GM21390 (cell line): ENCODE results near the gene NIT1.
"Not testable (repeated sequence)": the region's sequence is repeated elsewhere in the genome, so short reads cannot be mapped to it uniquely, and the experiment has no call there.

Source experiments
- ATAC-seq: cut with Tn5 transposase; IDR thresholded peaks from one replicate; pipeline ENCODE4 v1.9.1; 2021; ENCODE audit not compliant: unreplicated experiment

NIT1 gene

GRCh38 chr1:161111527-161111926 lies 6.4 kb upstream of the NIT1 start:
- no peak for ATAC-seq

GRCh38 chr1:161113915-161114314 lies 4.0 kb upstream of the NIT1 start:
- ATAC-seq: no peak

GRCh38 chr1:161114556-161114955 lies 3.3 kb upstream of the NIT1 start:
- no peak for ATAC-seq

GRCh38 chr1:161115132-161115711 lies 2.7 kb upstream of the NIT1 start:
- ATAC-seq: no peak

- not testable (repeated sequence) for ATAC-seq
Observed at GRCh38 chr1:161115961-161116360, 1.9 kb upstream of the NIT1 start.

- peak; percentile 46 for ATAC-seq
Observed at GRCh38 chr1:161119092-161119903, 1.4 kb downstream of the NIT1 start.

GRCh38 chr1:161121042-161121650 lies 3.2 kb downstream of the NIT1 start:
- no peak for ATAC-seq

- no peak for ATAC-seq
Observed at GRCh38 chr1:161121834-161122233, 3.9 kb downstream of the NIT1 start.

GRCh38 chr1:161122967-161123366 lies 5.1 kb downstream of the NIT1 start:
- ATAC-seq: no peak

- ATAC-seq: no peak
Observed at GRCh38 chr1:161127649-161128048, 9.7 kb downstream of the NIT1 start.

- no peak for ATAC-seq
Observed at GRCh38 chr1:161128591-161129420, 10.9 kb downstream of the NIT1 start.

GRCh38 chr1:161130266-161130665 lies 12.4 kb downstream of the NIT1 start:
- ATAC-seq: no peak

GRCh38 chr1:161131523-161132409 lies 13.9 kb downstream of the NIT1 start:
- ATAC-seq: no peak

- ATAC-seq: peak; percentile 96
Observed at GRCh38 chr1:161132410-161133219, 14.7 kb downstream of the NIT1 start, which contains the start of gene DEDD. Gene DEDD, minus strand, starts transcription at chr1:161132667. Its CDS starts 8,205 bp downstream, at chr1:161124462.

GRCh38 chr1:161133220-161133740 lies 15.4 kb downstream of the NIT1 start:
- ATAC-seq: no peak

GRCh38 chr1:161137881-161138280 lies 20.0 kb downstream of the NIT1 start:
- ATAC-seq: no peak

- ATAC-seq: no peak
Observed at GRCh38 chr1:161138431-161138830, 20.5 kb downstream of the NIT1 start.

- no peak for ATAC-seq
Observed at GRCh38 chr1:161139766-161140165, 21.9 kb downstream of the NIT1 start.

GRCh38 chr1:161140755-161141400 lies 23.0 kb downstream of the NIT1 start:
- no peak for ATAC-seq
